Gastrocnemius medialis (tissue), 4 donors: ENCODE measurements around the gene IGF2. TPM values are rescaled to one million over a fixed set of nuclear protein-coding genes. Genes with fewer than 3 reads are reported as not detected.

ENCODE experiments used
- ATAC-seq, 2 donors: fragments of 150-250 bp; one replicate each; pipeline ENCODE4 v1.9.1; 2016
- DNase-seq, 2 donors: peaks; one replicate each; pipeline ENCODE4 v3.0.0-alpha.2; 2019
- H3K27ac ChIP-seq, 4 donors: fragments of 200-600 bp; sonication (generic); 1 replicate in 1 of 4; 2 replicates in 3 of 4; pipeline ENCODE4 v1.5.1; 2016 to 2018; ENCODE audit warnings: mild to moderate bottlenecking in 2 of 4, moderate library complexity in 1 of 4
- H3K27me3 ChIP-seq, 3 donors: fragments of 200-600 bp; sonication (generic) in 2 of 3; 1 replicate in 1 of 3; 2 replicates in 2 of 3; pipeline versions ENCODE4 v1.5.1 to v1.6.0; 2016 to 2019; ENCODE audit warnings: mild to moderate bottlenecking in 1 of 3, moderate library complexity in 1 of 3
- H3K36me3 ChIP-seq, 2 donors: fragments of 200-600 bp; sonication (generic) in 1 of 2; one replicate each; pipeline ENCODE4 v1.5.1; 2017 to 2018
- H3K4me1 ChIP-seq, 2 donors: fragments of 200-600 bp; sonication (generic) in 1 of 2; one replicate each; pipeline ENCODE4 v1.5.1; 2016 to 2017; ENCODE audit warnings: mild to moderate bottlenecking in 2 of 2
- H3K4me3 ChIP-seq, 4 donors: fragments of 200-600 bp; sonication (generic) in 3 of 4; 1 replicate in 1 of 4; 2 replicates in 3 of 4; pipeline ENCODE4 v1.5.1; 2016 to 2019; ENCODE audit warnings: mild to moderate bottlenecking in 2 of 4
- H3K9me3 ChIP-seq, 3 donors: fragments of 200-600 bp; sonication (generic) in 2 of 3; 1 replicate in 1 of 3; 2 replicates in 2 of 3; pipeline ENCODE4 v1.5.1; 2016 to 2019
- CTCF ChIP-seq, 5 experiments: fragments of 450-650 bp in 3 of 5; fragments of 200-600 bp in 2 of 5; sonication (generic) in 2 of 5; IDR thresholded peaks in 4 of 5; conservative IDR thresholded peaks in 1 of 5; 1 replicate in 4 of 5; 2 replicates in 1 of 5; pipeline ENCODE4 v1.5.1; 2016 to 2019; ENCODE audit warnings: antibody characterized with exemption in 5 of 5, mild to moderate bottlenecking in 3 of 5, moderate library complexity in 3 of 5
- POLR2A ChIP-seq, 2 donors: fragments of 450-650 bp; IDR thresholded peaks; one replicate each; pipeline ENCODE4 v1.6.1; 2017; ENCODE audit warnings: antibody characterized with exemption in 2 of 2, mild to moderate bottlenecking in 2 of 2, moderate library complexity in 2 of 2
- in situ Hi-C, 4 donors: fragments of 200-750 bp; cut with MboI; loops; one replicate each; pipeline versions ENCODE4 v1.15.0 to v1.8.0; 2017; ENCODE audit warnings: low sequenced_read_pairs in 4 of 4
- intact Hi-C: fragments of 100-400 bp; cut with DNase I; formaldehyde crosslinking; loops from one replicate; pipeline ENCODE4 v1.15.1; 2023; ENCODE audit warnings: low total_unique reads
- total RNA-seq, 4 donors: library from RNA; depleted of rRNA; stranded (reverse); fragments of >200 nt; gene quantifications; one replicate each; pipeline versions ENCODE4 v1.1.0 to v1.2.3, GENCODE V29; 2016

The IGF2 gene
- total RNA-seq, 4 donors from 2014 or later: 21.6 to 42.4 (median 29.2) TPM

GRCh38 chr11:2185324-2186085, 46.3 kb upstream of the IGF2 start:
- in situ Hi-C loops (loop anchor here in 3 of 4 donors (25.0 kb wide), 2 partner anchors 227 to 252 kb away; partner anchors contain the start of genes TSSC4 (in 2 of the 3), KCNQ1 (in 1 of the 3) and TRPM5 (in 1 of the 3)), intact Hi-C loops (no loop called here)
- TF ChIP-seq CTCF (IDR thresholded peaks at IDR 0.05 in 4 of 5, conservative IDR thresholded peaks at IDR 0.05 in 1 of 5): no peak
- TF ChIP-seq POLR2A (IDR thresholded peaks at IDR 0.05): no peak

GRCh38 chr11:2182692-2183474, 43.7 kb upstream of the IGF2 start:
- no peaks in the 10 kb centered on the region for H3K9me3 ChIP-seq
- DNase-seq (no peak), ATAC-seq (no peak)
- TF ChIP-seq CTCF (IDR thresholded peaks at IDR 0.05 in 4 of 5, conservative IDR thresholded peaks at IDR 0.05 in 1 of 5): no peak
- TF ChIP-seq POLR2A (IDR thresholded peaks at IDR 0.05): no peak
- H3K27ac ChIP-seq: no peak overlapping the region
- no peaks in the 10 kb centered on the region for H3K4me1 ChIP-seq
- no peaks in the 10 kb centered on the region for H3K36me3 ChIP-seq
- intact Hi-C loops (no loop called here), in situ Hi-C loops (loop anchor here in 3 of 4 donors (25.0 kb wide), 2 partner anchors 229 to 254 kb away; partner anchors contain the start of genes TSSC4 (in 2 of the 3), KCNQ1 (in 1 of the 3) and TRPM5 (in 1 of the 3))
- peaks cover 21 to 37% (median 22%) of the 10 kb centered on the region in 3 donors for H3K27me3 ChIP-seq
- H3K4me3 ChIP-seq: no peak overlapping the region

More at GRCh38 chr11:2185324-2186085, 46.3 kb upstream of the IGF2 start:
- no peaks in the 10 kb centered on the region for H3K9me3 ChIP-seq
- no peaks in the 10 kb centered on the region for H3K4me1 ChIP-seq
- ATAC-seq: no peak
- DNase-seq: no peak
- H3K27ac ChIP-seq: no peak overlapping the region
- peaks cover 23 to 42% (median 30%) of the 10 kb centered on the region in 3 donors for H3K27me3 ChIP-seq
- H3K4me3 ChIP-seq: no peak overlapping the region
- no peaks in the 10 kb centered on the region for H3K36me3 ChIP-seq

- Histone ChIP-seq H3K27me3 (peaks cover 14 to 33% (median 16%) of the 10 kb centered on the region in 3 donors), H3K9me3 (no peaks in the 10 kb centered on the region), H3K4me3 (no peak overlapping the region), H3K27ac (no peak overlapping the region), H3K4me1 (no peaks in the 10 kb centered on the region), H3K36me3 (no peaks in the 10 kb centered on the region)
- ATAC-seq (no peak), DNase-seq (no peak)
- intact Hi-C loops (no loop called here), in situ Hi-C loops (loop anchor here in 3 of 4 donors (25.0 kb wide), 2 partner anchors 230 to 255 kb away; partner anchors contain the start of genes TSSC4 (in 2 of the 3), KCNQ1 (in 1 of the 3) and TRPM5 (in 1 of the 3))
- TF ChIP-seq POLR2A (IDR thresholded peaks at IDR 0.05) (no peak), CTCF (IDR thresholded peaks at IDR 0.05 in 4 of 5, conservative IDR thresholded peaks at IDR 0.05 in 1 of 5) (no peak)
These were observed 42.9 kb upstream of the IGF2 start for GRCh38 chr11:2182075-2182474.

GRCh38 chr11:2180789-2181370, 41.7 kb upstream of the IGF2 start:
- no peaks in the 10 kb centered on the region for H3K36me3 ChIP-seq
- ATAC-seq: no peak
- no peaks in the 10 kb centered on the region for H3K4me1 ChIP-seq
- H3K9me3 ChIP-seq: no peaks in the 10 kb centered on the region
- no peak overlapping the region for H3K4me3 ChIP-seq
- in situ Hi-C loops: loop anchor here in 3 of 4 donors (25.0 kb wide), 2 partner anchors 231 to 256 kb away; partner anchors contain the start of genes TSSC4 (in 2 of the 3), KCNQ1 (in 1 of the 3) and TRPM5 (in 1 of the 3)
- H3K27ac ChIP-seq: no peak overlapping the region
- no peak for DNase-seq
- TF ChIP-seq CTCF (IDR thresholded peaks at IDR 0.05 in 4 of 5, conservative IDR thresholded peaks at IDR 0.05 in 1 of 5) (no peak), POLR2A (IDR thresholded peaks at IDR 0.05) (no peak)
- H3K27me3 ChIP-seq: peaks cover 4 to 25% (median 9%) of the 10 kb centered on the region in 3 donors
- intact Hi-C loops: no loop called here
